HG02763 (cell line): ENCODE results near the gene CAPZA2.
A peak's percentile ranks its signal among the peaks of the same experiment; 100 is the strongest.

Source experiments
- ATAC-seq: cut with Tn5 transposase; IDR thresholded peaks from one replicate; pipeline ENCODE4 v1.9.1; 2021; ENCODE audit warnings: mild to moderate bottlenecking, moderate library complexity; ENCODE audit not compliant: unreplicated experiment

CAPZA2 gene

GRCh38 chr7:116861717-116862116 is 670 bp upstream of the CAPZA2 start:
- no peak for ATAC-seq

GRCh38 chr7:116862951-116863670 is 724 bp downstream of the CAPZA2 start:
- ATAC-seq: peak; percentile 1

- no peak for ATAC-seq
Measured at GRCh38 chr7:116863936-116864500, 1.6 kb downstream of the CAPZA2 start.

- no peak for ATAC-seq
Measured at GRCh38 chr7:116871061-116871700, 8.8 kb downstream of the CAPZA2 start.

GRCh38 chr7:116872026-116872425 is 9.6 kb downstream of the CAPZA2 start:
- ATAC-seq: no peak

GRCh38 chr7:116873619-116874018 is 11.2 kb downstream of the CAPZA2 start:
- no peak for ATAC-seq

GRCh38 chr7:116876664-116877442 is 14.5 kb downstream of the CAPZA2 start:
- no peak for ATAC-seq

- no peak for ATAC-seq
Measured at GRCh38 chr7:116877443-116878217, 15.2 kb downstream of the CAPZA2 start.

GRCh38 chr7:116884691-116885090 is 22.3 kb downstream of the CAPZA2 start:
- ATAC-seq: no peak

- no peak for ATAC-seq
Measured at GRCh38 chr7:116885724-116886123, 23.3 kb downstream of the CAPZA2 start.

- ATAC-seq: no peak
Measured at GRCh38 chr7:116886543-116887156, 24.3 kb downstream of the CAPZA2 start.

GRCh38 chr7:116888895-116889294 is 26.5 kb downstream of the CAPZA2 start:
- ATAC-seq: no peak

GRCh38 chr7:116895849-116896248 is 33.5 kb downstream of the CAPZA2 start:
- ATAC-seq: no peak

- no peak for ATAC-seq
Measured at GRCh38 chr7:116897661-116898060, 35.3 kb downstream of the CAPZA2 start.

GRCh38 chr7:116899308-116899707 is 36.9 kb downstream of the CAPZA2 start:
- ATAC-seq: no peak

- no peak for ATAC-seq
Measured at GRCh38 chr7:116901143-116901542, 38.8 kb downstream of the CAPZA2 start.

- ATAC-seq: no peak
Measured at GRCh38 chr7:116902867-116903266, 40.5 kb downstream of the CAPZA2 start.

GRCh38 chr7:116906391-116906790 is 44.0 kb downstream of the CAPZA2 start:
- ATAC-seq: no peak

- no peak for ATAC-seq
Measured at GRCh38 chr7:116910383-116910782, 48.0 kb downstream of the CAPZA2 start.

- no peak for ATAC-seq
Measured at GRCh38 chr7:116911801-116912200, 49.4 kb downstream of the CAPZA2 start.
